Measurements from ENCODE around the gene JAZF1.

Gene JAZF1

GRCh38 chr7:27839099-27839498 is 341.5 kb downstream of the JAZF1 start:
- no peak for DNase-seq (ENCODE audit: low read depth)
- H3K4me3 ChIP-seq (ENCODE audit: low read depth, low read length) = no peak overlapping the region
- TF ChIP-seq CTCF (conservative IDR thresholded peaks at IDR 0.05; ENCODE audit: low read depth, low read length) = no peak

- DNase-seq (ENCODE audit: low read depth) = no peak
- no peak for TF ChIP-seq CTCF (conservative IDR thresholded peaks at IDR 0.05; ENCODE audit: low read depth, low read length)
- H3K4me3 ChIP-seq (ENCODE audit: low read depth, low read length) = no peak overlapping the region
These were observed 344.1 kb downstream of the JAZF1 start for GRCh38 chr7:27836536-27836935.

- no peak for TF ChIP-seq CTCF (conservative IDR thresholded peaks at IDR 0.05; ENCODE audit: low read depth, low read length)
- no peak overlapping the region for H3K4me3 ChIP-seq (ENCODE audit: low read depth, low read length)
- peak; percentile 55 for DNase-seq (ENCODE audit: low read depth)
These were observed 345.2 kb downstream of the JAZF1 start for GRCh38 chr7:27835376-27835775.

- no peak overlapping the region for H3K4me3 ChIP-seq (ENCODE audit: low read depth, low read length)
- DNase-seq (ENCODE audit: low read depth) = no peak
- TF ChIP-seq CTCF (conservative IDR thresholded peaks at IDR 0.05; ENCODE audit: low read depth, low read length) = no peak
These were observed 346.2 kb downstream of the JAZF1 start for GRCh38 chr7:27834179-27834921.

GRCh38 chr7:27826357-27826756 is 354.2 kb downstream of the JAZF1 start:
- no peak for TF ChIP-seq CTCF (conservative IDR thresholded peaks at IDR 0.05; ENCODE audit: low read depth, low read length)
- no peak overlapping the region for H3K4me3 ChIP-seq (ENCODE audit: low read depth, low read length)
- DNase-seq (ENCODE audit: low read depth) = no peak

- no peak overlapping the region for H3K4me3 ChIP-seq (ENCODE audit: low read depth, low read length)
- no peak for TF ChIP-seq CTCF (conservative IDR thresholded peaks at IDR 0.05; ENCODE audit: low read depth, low read length)
- DNase-seq (ENCODE audit: low read depth) = no peak
These were observed 354.7 kb downstream of the JAZF1 start for GRCh38 chr7:27825891-27826290.

GRCh38 chr7:27822245-27822644 is 358.4 kb downstream of the JAZF1 start:
- no peak for TF ChIP-seq CTCF (conservative IDR thresholded peaks at IDR 0.05; ENCODE audit: low read depth, low read length)
- DNase-seq (ENCODE audit: low read depth) = no peak
- no peak overlapping the region for H3K4me3 ChIP-seq (ENCODE audit: low read depth, low read length)

All from choroid plexus epithelial cell (primary cell).